ENCODE results near the gene LOXL4. TPM values are rescaled to one million over a fixed set of nuclear protein-coding genes. Genes with fewer than 3 reads are reported as not detected.

Gene LOXL4
- total RNA-seq, 2 experiments from 2014 or later: not detected

- H3K4me1 ChIP-seq (ENCODE audit: insufficient read depth, low read length): no peaks in the 10 kb centered on the region
- no peak overlapping the region for H3K4me3 ChIP-seq (ENCODE audit: low read length)
- DNase-seq (no peak), ATAC-seq (ENCODE audit: poor library complexity) (no peak)
- peaks cover 64% of the 10 kb centered on the region for H3K36me3 Mint-ChIP-seq (ENCODE audit: low read depth)
- CTCF ChIA-PET: no interaction called here
- H3K4me1 Mint-ChIP-seq (ENCODE audit: low read depth): peaks cover 20% of the 10 kb centered on the region
- H3K9me3 Mint-ChIP-seq: peaks cover 6% of the 10 kb centered on the region
- no peak overlapping the region for H3K27ac ChIP-seq (ENCODE audit: low read depth in 1 of 2, low read length in 2 of 2)
- H3K27ac Mint-ChIP-seq: no peak overlapping the region
- peaks cover 9 to 13% of the 10 kb centered on the region in 2 experiments for H3K9me3 ChIP-seq (ENCODE audit: control insufficient read depth in 1 of 2, insufficient read depth in 1 of 2, low read length in 2 of 2)
- H3K27me3 ChIP-seq (ENCODE audit: control insufficient read depth in 1 of 2, insufficient read depth in 2 of 2, low read length in 2 of 2): no peaks in the 10 kb centered on the region
- no peak overlapping the region for H3K4me3 Mint-ChIP-seq
- H3K27me3 Mint-ChIP-seq: no peaks in the 10 kb centered on the region
- TF ChIP-seq CTCF (IDR thresholded peaks at IDR 0.05): no peak
- POLR2A ChIA-PET: no interaction called here
- peaks cover 11% of the 10 kb centered on the region for H3K36me3 ChIP-seq (ENCODE audit: insufficient read depth, low read length)
- intact Hi-C loops (cut with DNase I, micrococcal nuclease): no loop called here
These were observed 44.1 kb downstream of the LOXL4 start for GRCh38 chr10:98223874-98224273.

GRCh38 chr10:98217801-98218200 is 50.2 kb downstream of the LOXL4 start:
- H3K36me3 ChIP-seq (ENCODE audit: insufficient read depth, low read length): no peaks in the 10 kb centered on the region
- no peak overlapping the region for H3K4me3 Mint-ChIP-seq
- no peak overlapping the region for H3K4me3 ChIP-seq (ENCODE audit: low read length)
- TF ChIP-seq CTCF (IDR thresholded peaks at IDR 0.05): no peak
- H3K27me3 ChIP-seq (ENCODE audit: control insufficient read depth in 1 of 2, insufficient read depth in 2 of 2, low read length in 2 of 2): no peaks in the 10 kb centered on the region
- H3K27ac Mint-ChIP-seq: no peak overlapping the region
- ChIA-PET CTCF (interaction anchor here (0.8 kb wide), 1 partner anchor 19 kb away, joined by 3 read pairs; no protein-coding TSS in a partner anchor), POLR2A (no interaction called here)
- no peaks in the 10 kb centered on the region for H3K4me1 ChIP-seq (ENCODE audit: insufficient read depth, low read length)
- no peak overlapping the region for H3K27ac ChIP-seq (ENCODE audit: low read depth in 1 of 2, low read length in 2 of 2)
- peaks cover 69% of the 10 kb centered on the region for H3K36me3 Mint-ChIP-seq (ENCODE audit: low read depth)
- peaks cover 15% of the 10 kb centered on the region for H3K9me3 Mint-ChIP-seq
- H3K9me3 ChIP-seq (ENCODE audit: control insufficient read depth in 1 of 2, insufficient read depth in 1 of 2, low read length in 2 of 2): peaks cover 12 to 13% of the 10 kb centered on the region in 2 experiments
- DNase-seq (no peak), ATAC-seq (ENCODE audit: poor library complexity) (no peak)
- peaks cover 34% of the 10 kb centered on the region for H3K4me1 Mint-ChIP-seq (ENCODE audit: low read depth)
- H3K27me3 Mint-ChIP-seq: no peaks in the 10 kb centered on the region
- intact Hi-C loops (cut with DNase I, micrococcal nuclease): no loop called here

- Mint-ChIP-seq H3K36me3 (ENCODE audit: low read depth) (peaks cover 93% of the 10 kb centered on the region), H3K9me3 (peaks cover 15% of the 10 kb centered on the region), H3K27ac (no peak overlapping the region), H3K27me3 (no peaks in the 10 kb centered on the region), H3K4me1 (ENCODE audit: low read depth) (peaks cover 52% of the 10 kb centered on the region), H3K4me3 (no peak overlapping the region)
- peaks cover 6% of the 10 kb centered on the region for H3K36me3 ChIP-seq (ENCODE audit: insufficient read depth, low read length)
- peaks cover 3% of the 10 kb centered on the region for H3K4me1 ChIP-seq (ENCODE audit: insufficient read depth, low read length)
- no peaks in the 10 kb centered on the region for H3K27me3 ChIP-seq (ENCODE audit: control insufficient read depth in 1 of 2, insufficient read depth in 2 of 2, low read length in 2 of 2)
- POLR2A ChIA-PET: no interaction called here
- no peak overlapping the region for H3K4me3 ChIP-seq (ENCODE audit: low read length)
- CTCF ChIA-PET: no interaction called here
- TF ChIP-seq CTCF (IDR thresholded peaks at IDR 0.05): no peak
- intact Hi-C loops (cut with DNase I, micrococcal nuclease): no loop called here
- ATAC-seq (ENCODE audit: poor library complexity): no peak
- DNase-seq: no peak
- peaks cover 12 to 13% of the 10 kb centered on the region in 2 experiments for H3K9me3 ChIP-seq (ENCODE audit: control insufficient read depth in 1 of 2, insufficient read depth in 1 of 2, low read length in 2 of 2)
- no peak overlapping the region for H3K27ac ChIP-seq (ENCODE audit: low read depth in 1 of 2, low read length in 2 of 2)
These were observed 52.6 kb downstream of the LOXL4 start for GRCh38 chr10:98215373-98215772.
